Trophoblast cell (in vitro differentiated cells and primary cell): Measurements from ENCODE around the gene AMOTL1.
A peak's percentile ranks its signal among the peaks of the same experiment; 100 is the strongest.

ENCODE experiments used
- DNase-seq, 2 donors: peaks; one replicate each; pipeline ENCODE4 v3.0.0-alpha.2; 2016
- H2AFZ ChIP-seq: 2 replicates; pipeline ENCODE4 v1.6.1; 2013; ENCODE audit warnings: low read length, moderate library complexity, mild to moderate bottlenecking; ENCODE audit not compliant: insufficient read depth, poor library complexity
- H2AK5ac ChIP-seq: 2 replicates; pipeline ENCODE4 v1.6.1; 2013; ENCODE audit warnings: mild to moderate bottlenecking, low read length
- H2BK120ac ChIP-seq: 2 replicates; pipeline ENCODE4 v1.6.1; 2013; ENCODE audit warnings: low read length, mild to moderate bottlenecking, moderate library complexity; ENCODE audit not compliant: insufficient read depth, poor library complexity
- H2BK12ac ChIP-seq: 2 replicates; pipeline ENCODE4 v1.6.1; 2013; ENCODE audit warnings: mild to moderate bottlenecking, low read length, moderate library complexity
- H2BK5ac ChIP-seq: 2 replicates; pipeline ENCODE4 v1.6.1; 2013; ENCODE audit warnings: low read length, low read depth, moderate library complexity, mild to moderate bottlenecking; ENCODE audit not compliant: poor library complexity
- H3K14ac ChIP-seq: 2 replicates; pipeline ENCODE4 v1.6.1; 2013; ENCODE audit warnings: mild to moderate bottlenecking, low read length
- H3K18ac ChIP-seq: 2 replicates; pipeline ENCODE4 v1.6.1; 2013; ENCODE audit warnings: mild to moderate bottlenecking, low read length
- H3K23ac ChIP-seq: 2 replicates; pipeline ENCODE4 v1.6.1; 2013; ENCODE audit warnings: low read length
- H3K27ac ChIP-seq: 2 replicates; pipeline ENCODE4 v1.5.1; 2013; ENCODE audit warnings: low read depth, mild to moderate bottlenecking, inconsistent platforms, low read length, moderate library complexity
- H3K27me3 ChIP-seq: 2 replicates; pipeline ENCODE4 v1.6.1; 2013; ENCODE audit warnings: inconsistent platforms, mild to moderate bottlenecking, low read length, moderate library complexity; ENCODE audit not compliant: insufficient read depth
- H3K36me3 ChIP-seq, 2 experiments: 1 replicate in 1 of 2; 2 replicates in 1 of 2; pipeline ENCODE4 v1.6.1; 2013; ENCODE audit warnings: low read length in 2 of 2, mild to moderate bottlenecking in 2 of 2, moderate library complexity in 1 of 2; ENCODE audit not compliant: insufficient read depth in 2 of 2, control insufficient read depth in 1 of 2
- H3K4ac ChIP-seq: 2 replicates; pipeline ENCODE4 v1.6.1; 2013; ENCODE audit warnings: low read depth, mild to moderate bottlenecking, low read length, moderate library complexity
- H3K4me1 ChIP-seq, 2 experiments: 1 replicate in 1 of 2; 2 replicates in 1 of 2; pipeline ENCODE4 v1.6.1; 2013; ENCODE audit warnings: low read length in 2 of 2, mild to moderate bottlenecking in 2 of 2, moderate library complexity in 1 of 2; ENCODE audit not compliant: insufficient read depth in 2 of 2, control insufficient read depth in 1 of 2
- H3K4me2 ChIP-seq: 2 replicates; pipeline ENCODE4 v1.6.1; 2013; ENCODE audit warnings: inconsistent platforms, mild to moderate bottlenecking, low read length, moderate library complexity
- H3K4me3 ChIP-seq: 2 replicates; pipeline ENCODE4 v1.5.1; 2013; ENCODE audit warnings: mild to moderate bottlenecking, low read depth, low read length, inconsistent platforms
- H3K79me1 ChIP-seq: one replicate; pipeline ENCODE4 v1.6.1; 2013; ENCODE audit warnings: low read length
- H3K79me2 ChIP-seq: 2 replicates; pipeline ENCODE4 v1.6.1; 2013; ENCODE audit warnings: low read length, mild to moderate bottlenecking; ENCODE audit not compliant: control insufficient read depth, insufficient read depth, poor library complexity
- H3K9ac ChIP-seq: 2 replicates; pipeline ENCODE4 v1.6.1; 2013; ENCODE audit warnings: mild to moderate bottlenecking, low read length
- H3K9me3 ChIP-seq: 2 replicates; pipeline ENCODE4 v1.6.1; 2013; ENCODE audit warnings: low read depth, mild to moderate bottlenecking, control low read depth, inconsistent platforms, low read length; ENCODE audit not compliant: insufficient read depth
- H4K12ac ChIP-seq: 2 replicates; pipeline ENCODE4 v1.6.1; 2013; ENCODE audit warnings: low read depth, mild to moderate bottlenecking, low read length, moderate library complexity
- H4K8ac ChIP-seq: 2 replicates; pipeline ENCODE4 v1.6.1; 2013; ENCODE audit warnings: low read depth, mild to moderate bottlenecking, low read length, moderate library complexity
- H4K91ac ChIP-seq: one replicate; pipeline ENCODE4 v1.6.1; 2013; ENCODE audit warnings: low read depth, mild to moderate bottlenecking, low read length, moderate library complexity
- WGBS: extraction: QIAGEN DNeasy Blood & Tissue Kit; methylation state at CpG from one replicate; pipeline ENCODE4 v1.1.7; 2013; ENCODE audit warnings: missing lambda C conversion rate; ENCODE audit not compliant: insufficient read length, insufficient coverage; ENCODE audit errors: extremely low coverage; 5-methylcytosine and 5-hydroxymethylcytosine counted together

The AMOTL1 gene

GRCh38 chr11:94770563-94771120 lies 2.5 kb downstream of the AMOTL1 start:
- Histone ChIP-seq H3K4ac (peak overlapping the region; percentile 89), H2AFZ (no peak overlapping the region), H3K18ac (no peak overlapping the region), H3K4me3 (no peak overlapping the region), H4K12ac (no peak overlapping the region), H3K27ac (no peak overlapping the region), H2BK12ac (no peak overlapping the region), H2BK120ac (no peak overlapping the region), H3K79me2 (peaks cover 34% of the 10 kb centered on the region), H3K14ac (no peak overlapping the region), H4K8ac (no peak overlapping the region), H3K9me3 (no peaks in the 10 kb centered on the region), H3K23ac (no peak overlapping the region), H3K27me3 (no peaks in the 10 kb centered on the region), H4K91ac (no peak overlapping the region), H2AK5ac (no peak overlapping the region), H3K4me1 (peaks cover 8 to 17% of the 10 kb centered on the region in 2 experiments), H2BK5ac (no peak overlapping the region), H3K79me1 (peaks cover 33% of the 10 kb centered on the region), H3K9ac (no peak overlapping the region), H3K4me2 (peak overlapping the region; percentile 83), H3K36me3 (no peaks in the 10 kb centered on the region)
- no CpG with 5 or more reads among the region's 4 CpGs for WGBS
- DNase-seq: no peak

- Histone ChIP-seq H2AK5ac (no peak overlapping the region), H2BK5ac (no peak overlapping the region), H3K79me2 (peaks cover 34% of the 10 kb centered on the region), H3K4ac (peak overlapping the region; percentile 99), H2BK12ac (no peak overlapping the region), H3K9me3 (peaks cover under 1% of the 10 kb centered on the region), H3K4me1 (peaks cover 12 to 21% of the 10 kb centered on the region in 2 experiments), H2AFZ (no peak overlapping the region), H3K27ac (no peak overlapping the region), H3K79me1 (peaks cover 29% of the 10 kb centered on the region), H3K4me2 (peak overlapping the region; percentile 15), H3K36me3 (no peaks in the 10 kb centered on the region), H3K4me3 (no peak overlapping the region), H4K8ac (no peak overlapping the region), H4K91ac (no peak overlapping the region), H2BK120ac (no peak overlapping the region), H4K12ac (no peak overlapping the region), H3K14ac (no peak overlapping the region), H3K9ac (no peak overlapping the region), H3K23ac (no peak overlapping the region), H3K27me3 (no peaks in the 10 kb centered on the region), H3K18ac (no peak overlapping the region)
- WGBS: no CpG with 5 or more reads among the region's 2 CpGs
- DNase-seq: no peak
These were observed 3.2 kb downstream of the AMOTL1 start for GRCh38 chr11:94771390-94771789.

GRCh38 chr11:94771951-94772350 lies 3.8 kb downstream of the AMOTL1 start:
- Histone ChIP-seq H3K4me2 (no peak overlapping the region), H3K4ac (no peak overlapping the region), H2BK5ac (no peak overlapping the region), H3K14ac (no peak overlapping the region), H3K9me3 (peaks cover 2% of the 10 kb centered on the region), H4K91ac (no peak overlapping the region), H3K36me3 (no peaks in the 10 kb centered on the region), H3K79me1 (peaks cover 23% of the 10 kb centered on the region), H3K27me3 (no peaks in the 10 kb centered on the region), H2BK12ac (no peak overlapping the region), H2AFZ (no peak overlapping the region), H3K23ac (no peak overlapping the region), H3K79me2 (peaks cover 34% of the 10 kb centered on the region), H3K27ac (no peak overlapping the region), H2AK5ac (no peak overlapping the region), H3K18ac (no peak overlapping the region), H2BK120ac (no peak overlapping the region), H4K8ac (no peak overlapping the region), H3K9ac (no peak overlapping the region), H4K12ac (no peak overlapping the region), H3K4me3 (no peak overlapping the region), H3K4me1 (peaks cover 14 to 25% of the 10 kb centered on the region in 2 experiments)
- no peak for DNase-seq
- WGBS: no CpG with 5 or more reads among the region's 2 CpGs

DNA sequence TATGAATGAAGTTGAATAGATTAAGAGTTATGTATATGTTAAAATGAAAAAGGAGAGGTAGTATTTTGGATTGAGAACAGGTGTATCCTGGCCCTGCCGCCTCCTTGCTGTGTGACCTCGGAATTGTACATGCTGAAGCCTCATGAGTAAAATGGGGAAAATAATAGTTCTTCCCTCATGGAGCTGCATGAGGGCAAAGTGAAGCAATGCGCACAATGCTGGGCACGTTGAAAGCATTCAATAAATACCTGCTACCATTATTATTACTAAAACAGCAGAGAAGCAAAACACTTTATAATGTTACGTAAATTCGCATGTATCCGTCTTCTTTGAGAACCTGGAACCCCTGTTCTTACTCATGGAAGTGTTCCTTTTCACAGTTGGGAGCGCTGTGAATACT lies 5.7 kb downstream of the AMOTL1 start:
- Histone ChIP-seq H3K14ac (no peak overlapping the region), H2BK120ac (no peak overlapping the region), H3K27me3 (no peaks in the 10 kb centered on the region), H2BK5ac (no peak overlapping the region), H4K12ac (no peak overlapping the region), H3K4me3 (no peak overlapping the region), H3K4me1 (peaks cover 10 to 20% of the 10 kb centered on the region in 2 experiments), H3K9ac (no peak overlapping the region), H3K4me2 (no peak overlapping the region), H3K4ac (peak overlapping the region; percentile 58), H3K9me3 (peaks cover 2% of the 10 kb centered on the region), H4K8ac (no peak overlapping the region), H4K91ac (no peak overlapping the region), H2AK5ac (no peak overlapping the region), H3K79me1 (peaks cover 9% of the 10 kb centered on the region), H3K27ac (no peak overlapping the region), H3K23ac (no peak overlapping the region), H2AFZ (no peak overlapping the region), H3K79me2 (peaks cover 26% of the 10 kb centered on the region), H3K36me3 (no peaks in the 10 kb centered on the region), H2BK12ac (no peak overlapping the region), H3K18ac (no peak overlapping the region)
- no CpG with 5 or more reads among the region's 8 CpGs for WGBS
- peak; percentile 61 to 85 for DNase-seq
